ENCODE results near the gene HOXD10. TPM values are rescaled to one million over a fixed set of nuclear protein-coding genes. Genes with fewer than 3 reads are reported as not detected.

HOXD10 gene
- total RNA-seq, 2 donors from 2014 or later = not detected

DNA sequence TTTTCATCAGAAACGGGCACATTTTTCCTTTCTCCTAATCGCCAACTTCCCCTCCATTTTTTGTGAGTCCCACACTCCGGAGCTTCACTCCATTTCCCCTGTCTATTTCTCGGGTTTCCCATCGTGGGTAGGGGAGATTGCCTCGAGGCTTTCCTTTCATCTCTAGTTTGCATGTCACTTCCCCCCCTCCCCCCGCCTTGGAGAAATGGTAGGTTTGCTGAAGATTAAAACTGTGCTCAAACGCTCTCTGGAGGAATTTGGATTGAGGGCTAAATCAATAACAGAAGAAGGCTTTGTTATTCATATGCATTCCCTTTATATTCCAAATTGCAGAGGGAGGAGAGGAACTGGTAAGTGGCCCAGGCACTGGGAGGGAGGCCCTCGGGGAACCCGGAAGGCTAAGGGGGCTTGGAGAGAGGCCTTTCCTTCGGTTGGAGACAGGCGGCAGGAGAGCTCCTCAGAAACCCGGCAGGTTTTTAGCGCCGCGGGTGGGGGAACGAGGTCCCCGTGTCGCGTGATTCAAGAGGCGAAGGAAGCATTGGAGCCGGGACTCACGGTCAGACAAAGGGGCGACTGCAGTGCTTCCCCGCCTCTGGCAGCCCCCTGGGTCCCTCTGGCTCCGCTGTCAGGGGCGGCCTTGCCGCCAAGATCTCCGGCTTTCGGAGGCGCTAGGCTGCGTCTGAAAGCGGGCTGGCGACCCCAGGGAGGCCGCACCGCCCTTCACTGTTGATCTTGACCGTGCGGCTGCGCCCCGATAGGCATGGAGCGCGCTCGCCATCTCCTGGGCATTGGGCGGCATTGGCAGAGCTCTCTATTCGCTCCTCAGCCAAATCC, 19.4 kb upstream of the HOXD10 start:
- Histone ChIP-seq H3K27me3 (peaks cover 75 to 94% of the 10 kb centered on the region in 2 donors), H3K27ac (no peak overlapping the region), H3K4me3 (peak overlapping the region; percentile 18 to 43), H3K36me3 (no peaks in the 10 kb centered on the region), H3K4me1 (peaks cover 0 to 45% of the 10 kb centered on the region in 2 donors), H3K9me3 (no peaks in the 10 kb centered on the region)
- peak; percentile 77 to 89 for TF ChIP-seq CTCF (IDR thresholded peaks at IDR 0.05)
- no peak for DNase-seq (ENCODE audit: low spot score)

- H3K36me3 ChIP-seq = no peaks in the 10 kb centered on the region
- H3K4me3 ChIP-seq = no peak overlapping the region
- H3K9me3 ChIP-seq = no peaks in the 10 kb centered on the region
- peaks cover 73 to 93% of the 10 kb centered on the region in 2 donors for H3K27me3 ChIP-seq
- H3K27ac ChIP-seq = no peak overlapping the region
- no peak for DNase-seq (ENCODE audit: low spot score)
- peaks cover 0 to 39% of the 10 kb centered on the region in 2 donors for H3K4me1 ChIP-seq
- TF ChIP-seq CTCF (IDR thresholded peaks at IDR 0.05) = no peak
These were observed 18.7 kb upstream of the HOXD10 start for GRCh38 chr2:176097820-176098365.

DNA sequence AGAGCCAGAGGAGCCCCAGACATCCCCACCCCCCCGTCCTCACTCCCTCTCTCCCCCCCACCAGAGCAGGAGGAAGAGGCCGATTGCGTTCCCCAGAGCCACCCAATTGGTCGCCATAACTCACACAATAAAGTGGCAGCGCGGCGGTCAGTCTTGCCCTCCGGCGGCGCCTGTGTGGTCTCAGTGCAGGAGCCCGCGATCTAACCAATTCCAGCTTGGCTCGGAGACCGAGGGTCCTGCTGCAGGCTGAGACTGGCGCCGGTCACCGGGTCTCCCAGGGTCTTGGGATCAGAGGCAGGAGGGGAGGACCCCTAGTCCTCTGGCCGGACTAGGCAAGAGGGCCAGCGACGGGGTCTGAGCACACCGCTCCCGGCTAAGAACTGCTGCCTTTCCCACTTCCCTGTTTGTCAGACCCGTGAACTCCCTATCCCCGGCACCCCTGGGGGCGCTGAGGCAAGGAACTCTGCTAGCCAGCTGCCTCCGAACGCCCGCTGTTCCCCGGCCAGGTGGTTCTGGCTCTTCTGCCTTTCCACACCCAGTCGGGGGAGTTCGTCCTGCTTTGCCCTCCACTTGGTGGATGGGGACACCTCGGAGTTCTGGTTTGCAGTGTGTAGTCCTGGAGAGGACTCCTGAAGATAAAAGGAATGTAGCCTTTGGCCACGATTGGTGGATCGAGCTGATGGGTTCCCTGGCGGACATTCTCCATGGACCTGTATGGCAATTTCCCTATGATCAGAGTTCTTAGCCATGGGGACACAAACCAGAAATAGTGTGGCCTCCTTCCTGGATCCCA, 18.0 kb upstream of the HOXD10 start:
- no peak overlapping the region for H3K4me3 ChIP-seq
- no peak for TF ChIP-seq CTCF (IDR thresholded peaks at IDR 0.05)
- no peak overlapping the region for H3K27ac ChIP-seq
- no peak for DNase-seq (ENCODE audit: low spot score)
- H3K9me3 ChIP-seq = no peaks in the 10 kb centered on the region
- H3K27me3 ChIP-seq = peaks cover 73 to 92% of the 10 kb centered on the region in 2 donors
- H3K36me3 ChIP-seq = no peaks in the 10 kb centered on the region
- peaks cover 0 to 32% of the 10 kb centered on the region in 2 donors for H3K4me1 ChIP-seq

DNA sequence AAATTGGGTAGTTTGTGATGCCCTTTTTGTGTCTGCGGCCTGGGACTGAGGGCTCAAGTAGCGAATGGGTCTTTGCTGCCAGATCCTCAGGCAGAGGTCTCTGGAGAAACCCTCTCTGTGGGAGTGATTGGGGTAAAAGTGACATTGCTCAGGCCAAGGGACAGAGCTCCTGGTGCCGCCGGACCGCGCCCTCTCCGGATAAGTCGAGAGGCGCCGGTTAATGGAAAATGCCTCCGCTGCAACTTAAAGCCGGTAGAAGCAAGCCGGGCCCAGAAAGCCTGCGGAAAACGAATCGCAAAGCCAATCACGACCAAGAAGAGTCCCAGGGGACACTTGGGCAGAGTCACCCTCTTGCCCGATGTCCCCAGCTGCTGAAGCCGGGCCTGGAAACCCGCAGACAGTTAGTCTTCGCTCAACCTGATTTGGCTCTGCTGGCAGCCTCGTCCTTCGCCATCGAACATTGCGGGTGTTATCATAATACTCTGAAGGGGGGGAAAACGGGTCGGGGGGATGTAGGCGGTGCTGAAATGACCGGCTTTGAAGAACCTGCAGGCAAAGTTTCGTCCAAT, 17.3 kb upstream of the HOXD10 start:
- H3K4me1 ChIP-seq = peaks cover 0 to 37% of the 10 kb centered on the region in 2 donors
- H3K27me3 ChIP-seq = peaks cover 73 to 92% of the 10 kb centered on the region in 2 donors
- no peaks in the 10 kb centered on the region for H3K36me3 ChIP-seq
- TF ChIP-seq CTCF (IDR thresholded peaks at IDR 0.05) = no peak
- no peak overlapping the region for H3K27ac ChIP-seq
- DNase-seq (ENCODE audit: low spot score) = no peak
- no peak overlapping the region for H3K4me3 ChIP-seq
- no peaks in the 10 kb centered on the region for H3K9me3 ChIP-seq

DNA sequence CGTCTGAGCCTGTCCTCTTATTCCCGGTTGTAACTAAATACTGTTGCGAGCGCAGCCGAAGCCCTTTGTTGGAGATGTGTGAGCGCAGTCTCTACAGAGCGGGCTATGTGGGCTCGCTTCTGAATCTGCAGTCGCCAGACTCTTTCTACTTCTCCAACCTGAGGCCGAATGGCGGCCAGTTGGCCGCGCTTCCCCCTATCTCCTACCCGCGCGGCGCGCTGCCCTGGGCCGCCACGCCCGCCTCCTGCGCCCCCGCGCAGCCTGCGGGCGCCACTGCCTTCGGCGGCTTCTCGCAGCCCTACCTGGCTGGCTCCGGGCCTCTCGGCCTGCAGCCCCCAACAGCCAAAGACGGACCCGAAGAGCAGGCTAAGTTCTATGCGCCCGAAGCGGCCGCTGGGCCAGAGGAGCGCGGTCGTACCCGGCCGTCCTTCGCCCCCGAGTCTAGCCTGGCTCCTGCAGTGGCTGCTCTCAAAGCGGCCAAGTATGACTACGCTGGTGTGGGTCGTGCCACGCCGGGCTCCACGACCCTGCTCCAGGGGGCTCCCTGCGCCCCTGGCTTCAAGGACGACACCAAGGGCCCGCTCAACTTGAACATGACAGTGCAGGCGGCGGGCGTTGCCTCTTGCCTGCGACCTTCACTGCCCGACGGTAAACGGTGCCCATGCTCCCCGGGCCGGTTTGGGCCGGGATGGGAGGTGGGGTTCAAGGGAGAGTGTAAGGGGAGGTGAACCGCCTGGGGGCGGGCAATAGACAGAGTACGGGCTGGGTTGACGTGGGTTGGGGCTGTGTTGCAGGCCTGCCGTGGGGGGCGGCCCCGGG, 16.6 kb upstream of the HOXD10 start, which contains the start of gene HOXD12:
Gene HOXD12 (plus strand): TSS at position 68 of the 819 bp plus-strand sequence. CDS start 7 bp downstream, at position 75.
- Histone ChIP-seq H3K4me3 (no peak within 1 kb of the TSS), H3K36me3 (no peaks in the 10 kb centered on the region), H3K27me3 (peaks cover 72 to 92% of the 10 kb centered on the region in 2 donors), H3K4me1 (peaks cover 0 to 44% of the 10 kb centered on the region in 2 donors), H3K9me3 (no peaks in the 10 kb centered on the region), H3K27ac (no peak within 1 kb of the TSS)
- no peak for TF ChIP-seq CTCF (IDR thresholded peaks at IDR 0.05)
- DNase-seq (ENCODE audit: low spot score) = no peak

Data from right atrium auricular region (tissue), 2 donors.